Fibroblast of lung (primary cell): ENCODE results near the gene NME2. TPM values are rescaled to one million over a fixed set of nuclear protein-coding genes. Genes with fewer than 3 reads are reported as not detected.
A peak's percentile ranks its signal among the peaks of the same experiment; 100 is the strongest.
"Not testable (repeated sequence)": the region's sequence is repeated elsewhere in the genome, so short reads cannot be mapped to it uniquely, and the experiment has no call there.

Source experiments
- DNase-seq, 2 donors: peaks; one replicate each; pipeline versions ENCODE4 v3.0.0 to v3.0.0-alpha.2; 2010; ENCODE audit warnings: low read depth in 2 of 2
- H2AFZ ChIP-seq: 2 replicates; pipeline ENCODE4 v1.5.1; 2012; ENCODE audit warnings: low read length, control low read depth, inconsistent platforms
- H3K27ac ChIP-seq: 2 replicates; pipeline ENCODE4 v1.5.1; 2011; ENCODE audit warnings: low read length, control low read depth; ENCODE audit not compliant: insufficient read depth
- H3K27me3 ChIP-seq: 2 replicates; pipeline ENCODE4 v1.5.1; 2011; ENCODE audit warnings: mild to moderate bottlenecking, low read length; ENCODE audit not compliant: control insufficient read depth, insufficient read depth
- H3K36me3 ChIP-seq: 2 replicates; pipeline ENCODE4 v1.5.1; 2011; ENCODE audit warnings: low read length; ENCODE audit not compliant: control insufficient read depth, insufficient read depth
- H3K4me1 ChIP-seq: 2 replicates; pipeline ENCODE4 v1.5.1; 2011; ENCODE audit warnings: low read length; ENCODE audit not compliant: control insufficient read depth, insufficient read depth; ENCODE audit errors: extremely low read depth
- H3K4me2 ChIP-seq: 2 replicates; pipeline ENCODE4 v1.5.1; 2011; ENCODE audit warnings: low read length, control low read depth; ENCODE audit not compliant: insufficient read depth; ENCODE audit errors: extremely low read depth
- H3K4me3 ChIP-seq, 4 experiments: fragments of 200-600 bp in 1 of 4; sonication (generic) in 1 of 4; replicated peaks in 1 of 4; 2 replicates each; pipeline ENCODE4 v1.5.1; 2011 to 2016; ENCODE audit warnings: low read length in 4 of 4, low read depth in 3 of 4, mild to moderate bottlenecking in 3 of 4, control low read depth in 2 of 4, inconsistent platforms in 1 of 4, mixed read lengths in 1 of 4; ENCODE audit not compliant: insufficient read depth in 1 of 4; ENCODE audit errors: control extremely low read depth in 1 of 4
- H3K79me2 ChIP-seq: 2 replicates; pipeline ENCODE4 v1.5.1; 2012; ENCODE audit warnings: mild to moderate bottlenecking, low read length, inconsistent platforms; ENCODE audit not compliant: control insufficient read depth, insufficient read depth
- H3K9ac ChIP-seq: 2 replicates; pipeline ENCODE4 v1.5.1; 2011; ENCODE audit warnings: mild to moderate bottlenecking, low read length, control low read depth; ENCODE audit not compliant: insufficient read depth
- H3K9me3 ChIP-seq: 2 replicates; pipeline ENCODE4 v1.5.1; 2012; ENCODE audit warnings: low read depth, low read length; ENCODE audit not compliant: control insufficient read depth, insufficient read depth
- H4K20me1 ChIP-seq: 2 replicates; pipeline ENCODE4 v1.5.1; 2011; ENCODE audit warnings: low read length; ENCODE audit not compliant: control insufficient read depth, insufficient read depth; ENCODE audit errors: extremely low read depth
- CTCF ChIP-seq, 2 donors: IDR thresholded peaks in 1 of 2; conservative IDR thresholded peaks in 1 of 2; 1 replicate in 1 of 2; 2 replicates in 1 of 2; pipeline ENCODE4 v1.5.1; 2011 to 2012; ENCODE audit warnings: low read length in 2 of 2, control low read depth in 1 of 2, inconsistent platforms in 1 of 2, low read depth in 1 of 2, mild to moderate bottlenecking in 1 of 2
- EZH2 ChIP-seq: IDR thresholded peaks from 2 replicates; pipeline ENCODE4 v1.5.1; 2012; ENCODE audit warnings: low read length, control low read depth, mild to moderate bottlenecking; ENCODE audit errors: missing control alignments
- polyA plus RNA-seq, 2 donors: library from polyadenylated mRNA; depleted of rRNA in 1 of 2; stranded (reverse) in 1 of 2; unstranded in 1 of 2; fragments of >200 nt; gene quantifications; 2 replicates each; pipeline ENCODE4 v1.2.1, GENCODE V29; 2011 to 2012; ENCODE audit warnings: missing spikeins in 1 of 2
- total RNA-seq: library from RNA; depleted of rRNA; stranded (reverse); fragments of >200 nt; gene quantifications from 2 replicates; pipeline ENCODE4 v1.2.1, GENCODE V29; 2014

The NME2 gene
- total and polyA plus RNA-seq, 2 donors (not counting 1 experiment from before 2014, with no cell fraction given): 605 to 799 TPM

- Histone ChIP-seq H2AFZ (peak overlapping the region; percentile 57), H3K4me2 (peak overlapping the region; percentile 67), H4K20me1 (no peaks in the 10 kb centered on the region), H3K27me3 (no peaks in the 10 kb centered on the region), H3K4me3 (peak overlapping the region in 3 of 4 experiments; percentile 63 to 79 (median 66)), H3K79me2 (peaks cover 33% of the 10 kb centered on the region), H3K9me3 (no peaks in the 10 kb centered on the region), H3K4me1 (peaks cover 7% of the 10 kb centered on the region), H3K27ac (peak overlapping the region; percentile 98), H3K36me3 (no peaks in the 10 kb centered on the region), H3K9ac (no peak overlapping the region)
- peak; percentile 91 to 92 for DNase-seq
- TF ChIP-seq CTCF (conservative IDR thresholded peaks at IDR 0.05 in 1 of 2, IDR thresholded peaks at IDR 0.05 in 1 of 2; ENCODE audit: low read depth in 1 of 2, low read length in 2 of 2) (no peak), EZH2 (no peak)
Observed at GRCh38 chr17:51121620-51122472, 44.4 kb upstream of the NME2 start.

GRCh38 chr17:51122473-51123115 lies 43.6 kb upstream of the NME2 start:
- H3K9me3 ChIP-seq, H3K4me2 ChIP-seq, H3K9ac ChIP-seq, H3K4me3 ChIP-seq, DNase-seq, H3K27ac ChIP-seq, H3K27me3 ChIP-seq, H2AFZ ChIP-seq, H3K4me1 ChIP-seq, H3K36me3 ChIP-seq, H4K20me1 ChIP-seq: not testable (repeated sequence)
- peaks cover 28% of the 10 kb centered on the region for H3K79me2 ChIP-seq

- DNase-seq: no peak
- Histone ChIP-seq H3K27ac (no peak overlapping the region), H3K4me1 (peaks cover 2% of the 10 kb centered on the region), H3K27me3 (no peaks in the 10 kb centered on the region), H3K36me3 (no peaks in the 10 kb centered on the region), H3K9ac (no peak overlapping the region), H3K79me2 (peaks cover 5% of the 10 kb centered on the region), H3K4me2 (no peak overlapping the region), H4K20me1 (no peaks in the 10 kb centered on the region), H3K9me3 (no peaks in the 10 kb centered on the region), H3K4me3 (no peak overlapping the region), H2AFZ (no peak overlapping the region)
- no peak for TF ChIP-seq EZH2
- no peak for TF ChIP-seq CTCF (conservative IDR thresholded peaks at IDR 0.05 in 1 of 2, IDR thresholded peaks at IDR 0.05 in 1 of 2; ENCODE audit: low read depth in 1 of 2, low read length in 2 of 2)
Observed at GRCh38 chr17:51124640-51125503, 41.3 kb upstream of the NME2 start.
